ENCODE results near the gene TEX11.

The TEX11 gene

GRCh38 chrX:70485466-70485865 is 423.0 kb downstream of the TEX11 start:
- no peak overlapping the region for H3K4me3 ChIP-seq (ENCODE audit: low read length)
- DNase-seq (ENCODE audit: low read depth): no peak
- no peak for TF ChIP-seq CTCF (conservative IDR thresholded peaks at IDR 0.05; ENCODE audit: low read length)

GRCh38 chrX:70482300-70482699 is 426.2 kb downstream of the TEX11 start:
- H3K4me3 ChIP-seq (ENCODE audit: low read length): no peak overlapping the region
- no peak for DNase-seq (ENCODE audit: low read depth)
- no peak for TF ChIP-seq CTCF (conservative IDR thresholded peaks at IDR 0.05; ENCODE audit: low read length)

- no peak for DNase-seq (ENCODE audit: low read depth)
- no peak for TF ChIP-seq CTCF (conservative IDR thresholded peaks at IDR 0.05; ENCODE audit: low read length)
- no peak overlapping the region for H3K4me3 ChIP-seq (ENCODE audit: low read length)
Observed at GRCh38 chrX:70481471-70482270, 426.8 kb downstream of the TEX11 start.

- no peak for TF ChIP-seq CTCF (conservative IDR thresholded peaks at IDR 0.05; ENCODE audit: low read length)
- no peak overlapping the region for H3K4me3 ChIP-seq (ENCODE audit: low read length)
- no peak for DNase-seq (ENCODE audit: low read depth)
Observed at GRCh38 chrX:70480660-70481018, 427.9 kb downstream of the TEX11 start.

- no peak for DNase-seq (ENCODE audit: low read depth)
- TF ChIP-seq CTCF (conservative IDR thresholded peaks at IDR 0.05; ENCODE audit: low read length): no peak
Observed at GRCh38 chrX:70479922-70480659, 428.4 kb downstream of the TEX11 start.

GRCh38 chrX:70479247-70479921 is 429.1 kb downstream of the TEX11 start:
- no peak for TF ChIP-seq CTCF (conservative IDR thresholded peaks at IDR 0.05; ENCODE audit: low read length)

More at GRCh38 chrX:70479922-70480659, 428.4 kb downstream of the TEX11 start:
- no peak overlapping the region for H3K4me3 ChIP-seq (ENCODE audit: low read length)

More at GRCh38 chrX:70479247-70479921, 429.1 kb downstream of the TEX11 start:
- peak; percentile 54 for DNase-seq (ENCODE audit: low read depth)
- no peak overlapping the region for H3K4me3 ChIP-seq (ENCODE audit: low read length)

Measured in AG10803 (cell line).